Measurements from ENCODE around the gene DCAF6.
"Not testable (repeated sequence)": the region's sequence is repeated elsewhere in the genome, so short reads cannot be mapped to it uniquely, and the experiment has no call there.

The DCAF6 gene

GRCh38 chr1:167923324-167924056, 13.0 kb upstream of the DCAF6 start:
- DNase-seq (ENCODE audit: low read depth in 2 of 3, low spot score in 2 of 3) = no peak

DNA sequence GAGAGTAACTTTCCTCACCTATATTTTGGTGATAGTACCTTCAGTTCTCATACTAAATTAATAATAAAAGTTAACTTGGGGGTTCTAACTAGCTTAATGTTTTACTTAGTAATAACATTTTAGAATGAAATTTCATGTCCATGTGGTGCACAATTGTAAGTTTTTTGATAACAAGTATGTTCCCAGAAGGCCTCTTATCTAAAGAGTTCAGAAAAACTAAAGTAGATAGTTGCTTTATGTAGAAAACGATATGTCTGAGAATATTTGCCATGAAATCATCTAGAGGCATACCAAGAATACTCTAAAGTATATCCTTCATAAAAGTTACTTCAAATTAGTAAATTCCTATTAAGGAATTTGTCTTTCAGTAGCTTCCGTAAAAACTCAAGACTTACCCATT, 12.4 kb upstream of the DCAF6 start:
- no peak for DNase-seq (ENCODE audit: low read depth in 2 of 3, low spot score in 2 of 3)

GRCh38 chr1:167924543-167925231, 11.8 kb upstream of the DCAF6 start:
- DNase-seq (ENCODE audit: low read depth in 2 of 3, low spot score in 2 of 3) = no peak

DNA sequence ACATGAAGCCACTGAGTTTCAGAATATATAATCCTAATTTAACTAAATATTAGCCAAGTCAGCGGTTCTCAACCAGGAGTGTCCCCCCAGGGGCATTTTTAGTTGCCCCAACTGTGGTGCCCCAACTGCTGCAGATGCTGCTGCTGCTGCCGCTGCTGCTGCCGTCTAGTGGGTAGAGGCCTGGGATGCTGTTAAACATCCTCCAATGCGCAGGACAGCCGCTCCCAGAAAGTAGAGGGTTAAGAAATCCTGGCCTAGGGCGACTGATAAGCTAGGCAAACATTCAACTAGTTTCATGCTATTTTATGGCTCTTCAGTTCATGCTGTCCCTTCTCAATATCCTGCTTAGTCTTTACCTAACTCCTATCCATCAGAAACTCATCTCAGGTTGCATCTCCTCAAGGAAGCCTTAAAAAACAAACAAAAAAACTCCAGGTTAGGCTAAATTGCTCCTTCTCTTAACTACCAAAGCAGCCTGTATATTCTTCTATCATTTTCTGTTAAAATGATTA, 9.9 kb upstream of the DCAF6 start:
- DNase-seq (ENCODE audit: low read depth in 2 of 3, low spot score in 2 of 3) = no peak

DNA sequence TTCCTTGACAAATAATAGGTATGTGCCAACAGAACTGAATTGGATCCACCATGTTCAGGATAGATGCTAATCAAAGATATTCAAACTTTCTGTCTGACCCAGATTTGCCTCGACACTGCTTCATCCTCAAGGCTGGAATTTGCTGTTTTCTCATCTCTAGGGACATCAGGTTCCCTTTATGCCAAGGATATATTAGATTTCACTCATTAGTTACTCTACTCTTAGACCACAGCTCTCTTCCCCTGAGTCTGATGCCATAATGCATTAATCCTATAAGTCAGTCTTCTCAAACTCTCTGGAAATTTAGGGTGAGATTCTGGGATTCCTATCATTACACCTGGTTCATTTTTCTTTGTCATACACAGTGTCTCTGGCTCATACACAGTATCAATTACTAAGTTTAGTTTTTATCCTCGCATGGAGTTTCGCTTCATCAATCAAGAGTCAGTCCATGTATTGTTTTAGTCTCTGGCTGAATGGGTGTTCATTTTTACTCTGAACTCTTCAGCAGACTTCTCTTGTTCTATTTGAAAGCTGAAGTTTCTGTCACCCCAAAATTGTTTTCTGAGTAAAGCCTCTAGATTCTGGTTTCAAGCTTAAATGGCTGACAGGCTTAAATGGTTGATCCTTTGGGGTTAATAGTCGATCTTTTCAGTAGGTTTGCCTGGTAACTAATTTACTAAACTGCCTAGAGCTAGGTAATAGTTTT, 9.3 kb upstream of the DCAF6 start:
- DNase-seq (ENCODE audit: low read depth in 2 of 3, low spot score in 2 of 3) = no peak

DNA sequence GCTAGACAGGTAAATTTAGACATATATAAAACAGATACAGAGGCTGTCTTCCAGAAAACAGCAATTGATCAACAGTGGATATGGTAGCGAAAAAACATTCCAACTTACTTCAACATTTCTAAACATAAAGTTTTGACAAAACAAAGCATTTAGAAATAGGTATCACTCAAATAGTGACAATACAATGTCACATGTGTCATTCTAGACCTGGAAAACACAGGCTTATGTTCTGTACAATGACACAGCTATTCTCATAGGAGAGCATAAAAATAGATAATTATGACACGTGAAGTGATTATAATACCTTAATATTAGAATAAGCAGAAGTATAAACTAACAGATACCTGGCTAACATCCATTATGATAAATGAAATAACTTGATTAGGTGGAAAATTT, 8.0 kb upstream of the DCAF6 start:
- DNase-seq (ENCODE audit: low read depth in 2 of 3, low spot score in 2 of 3) = no peak

DNA sequence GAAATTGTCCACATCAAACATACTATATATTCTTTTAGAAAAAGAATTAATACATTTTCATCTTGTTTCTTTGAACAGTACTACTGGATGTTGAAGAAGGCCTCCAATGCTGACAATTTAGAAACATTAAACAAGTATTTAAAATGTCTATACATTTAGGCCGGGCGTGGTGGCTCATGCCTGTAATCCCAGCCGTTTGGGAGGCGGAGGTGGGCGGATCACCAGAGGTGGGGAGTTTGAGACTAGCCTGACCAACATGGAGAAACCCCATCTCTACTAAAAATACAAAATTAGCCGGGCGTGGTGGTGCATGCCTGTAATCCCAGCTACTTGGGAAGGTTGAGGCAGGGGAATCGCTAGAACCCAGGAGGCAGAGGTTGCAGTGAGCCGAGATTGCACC, 7.6 kb upstream of the DCAF6 start:
- not testable (repeated sequence) for DNase-seq (ENCODE audit: low read depth in 2 of 3, low spot score in 2 of 3)

- DNase-seq (ENCODE audit: low read depth in 2 of 3, low spot score in 2 of 3) = no peak
Measured at GRCh38 chr1:167929725-167930124, 6.8 kb upstream of the DCAF6 start.

- DNase-seq (ENCODE audit: low read depth in 2 of 3, low spot score in 2 of 3) = no peak
Measured at GRCh38 chr1:167933788-167934187, 2.7 kb upstream of the DCAF6 start.

DNA sequence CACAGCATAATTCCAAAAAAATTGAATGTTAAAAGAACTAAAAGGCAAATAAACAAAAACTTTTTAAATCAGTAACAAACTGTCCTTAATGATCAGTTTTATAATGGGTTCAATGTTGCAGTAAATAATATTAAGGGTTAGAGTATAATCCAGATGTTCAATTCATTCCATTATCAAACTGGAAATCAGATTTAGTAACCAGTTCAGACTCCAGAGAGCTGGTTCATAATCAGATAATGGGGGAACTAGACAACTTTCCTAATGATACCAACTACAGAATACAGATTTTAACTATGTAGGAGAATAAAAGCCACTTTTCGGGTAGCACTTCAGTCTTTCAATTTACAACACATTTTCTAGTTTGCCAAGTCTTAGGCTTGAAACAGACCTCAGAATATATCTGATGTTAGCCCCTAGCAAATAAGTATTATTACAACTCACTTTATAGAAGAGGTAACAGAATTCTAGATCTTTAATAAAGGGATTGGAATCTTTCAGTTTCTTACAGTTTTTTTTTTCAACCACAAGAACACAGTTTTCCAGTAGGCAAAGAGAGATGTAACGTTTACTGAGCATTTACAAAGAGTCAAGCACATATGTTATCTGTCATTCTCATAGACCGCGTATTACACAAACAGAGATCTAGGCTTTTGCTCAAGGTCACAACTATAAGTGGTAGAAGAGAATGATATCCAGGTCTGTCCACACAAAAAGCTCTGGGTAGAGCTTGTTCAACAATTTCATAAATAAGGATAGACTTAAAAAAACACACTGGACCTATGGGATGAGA, 1.9 kb upstream of the DCAF6 start:
- no peak for DNase-seq (ENCODE audit: low read depth in 2 of 3, low spot score in 2 of 3)

GRCh38 chr1:167935216-167936067, 1.0 kb upstream of the DCAF6 start:
- DNase-seq (ENCODE audit: low read depth in 2 of 3, low spot score in 2 of 3) = peak; percentile 10 to 15 (median 11)

DNA sequence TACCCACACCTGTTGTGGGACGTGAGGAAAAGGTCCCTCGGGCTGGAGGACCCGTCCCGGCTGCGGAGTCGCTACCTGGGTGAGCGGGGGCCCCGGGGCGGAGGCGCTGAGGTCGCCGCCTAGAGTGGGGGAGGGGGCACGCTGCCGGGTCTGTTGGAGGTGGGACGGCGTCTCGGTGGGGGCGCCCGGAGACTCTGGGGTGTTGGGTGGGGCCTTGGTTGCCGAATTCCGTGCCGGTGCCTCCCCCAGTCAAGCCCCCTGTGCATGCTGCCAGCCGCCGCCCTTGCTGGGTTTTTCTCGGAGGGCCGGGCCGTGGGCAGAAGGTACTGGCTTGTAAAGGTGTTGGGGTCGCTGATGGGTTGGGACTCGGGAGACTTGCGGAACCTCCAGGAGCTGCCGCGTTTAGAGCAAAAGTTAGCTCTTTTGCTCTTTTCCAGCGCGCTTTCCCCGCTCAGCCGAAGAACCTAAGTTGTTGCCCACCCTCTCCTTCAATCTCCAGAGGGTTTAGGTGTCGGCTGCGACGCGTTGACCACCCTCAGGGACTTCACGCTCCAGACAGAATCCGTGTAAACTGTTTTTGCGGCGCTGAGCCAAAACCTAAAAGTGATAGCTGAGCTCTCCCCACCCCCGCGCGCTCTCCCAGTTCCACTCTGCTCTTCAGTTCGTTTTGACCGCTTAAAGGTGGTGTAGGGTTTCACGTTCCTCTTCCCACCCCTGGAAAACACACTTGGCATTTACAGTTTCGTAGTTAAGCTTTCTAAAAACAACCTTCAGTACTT, 636 bp downstream of the DCAF6 start, which contains the start of gene MPC2:
Gene MPC2, minus strand, starts transcription at position 143 of the 779 bp plus-strand sequence. CDS start 1,231 bp downstream, outside the sequence.
- DNase-seq (ENCODE audit: low read depth in 2 of 3, low spot score in 2 of 3) = peak in 2 of 3 experiments; percentile 27 to 61

- DNase-seq (ENCODE audit: low read depth in 2 of 3, low spot score in 2 of 3) = no peak
Measured at GRCh38 chr1:167937709-167938010, 1.2 kb downstream of the DCAF6 start.

- no peak for DNase-seq (ENCODE audit: low read depth in 2 of 3, low spot score in 2 of 3)
Measured at GRCh38 chr1:167938080-167938636, 1.7 kb downstream of the DCAF6 start.

DNA sequence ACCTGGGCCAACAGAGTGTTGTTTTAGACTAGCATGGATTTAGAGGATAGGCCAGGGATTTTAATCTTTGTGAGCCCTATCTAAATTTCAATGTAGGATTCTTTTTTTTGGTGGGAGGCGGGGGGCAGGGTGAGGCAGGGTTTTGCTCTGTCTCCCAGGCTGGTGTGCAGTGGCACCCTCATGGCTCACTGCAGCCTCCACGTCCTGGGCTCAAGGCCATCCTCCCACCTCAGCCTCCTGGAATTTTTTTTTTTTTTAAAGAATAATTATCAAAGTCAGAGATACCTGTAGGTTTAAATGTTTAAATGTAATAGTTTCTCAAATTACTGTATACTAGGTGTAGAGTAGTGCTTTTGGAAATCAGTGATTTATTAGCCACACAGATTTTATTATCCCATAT, 3.8 kb downstream of the DCAF6 start:
- DNase-seq (ENCODE audit: low read depth in 2 of 3, low spot score in 2 of 3) = no peak

GRCh38 chr1:167943541-167943940, 7.1 kb downstream of the DCAF6 start:
- DNase-seq (ENCODE audit: low read depth in 2 of 3, low spot score in 2 of 3) = no peak

GRCh38 chr1:167947733-167948132, 11.2 kb downstream of the DCAF6 start:
- DNase-seq (ENCODE audit: low read depth in 2 of 3, low spot score in 2 of 3) = no peak

DNA sequence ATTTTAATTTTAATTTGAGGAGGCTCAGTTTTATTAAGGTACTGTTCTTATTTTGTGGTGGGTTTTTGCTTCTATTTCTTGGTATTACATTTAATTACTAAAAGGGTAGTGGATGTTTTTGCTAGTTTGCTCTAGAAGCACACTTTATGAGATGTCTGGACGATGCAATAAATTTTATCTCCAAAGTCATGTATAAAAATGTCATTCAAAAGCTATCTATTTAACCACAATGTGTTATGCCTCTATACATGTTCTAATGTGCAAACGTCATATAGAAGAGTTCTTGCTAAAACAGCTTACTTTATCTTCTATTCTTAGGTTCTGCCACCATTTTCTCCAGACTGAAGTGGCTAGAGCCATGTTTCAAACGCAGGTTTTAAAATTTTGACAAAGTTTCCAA, 13.3 kb downstream of the DCAF6 start:
- DNase-seq (ENCODE audit: low read depth in 2 of 3, low spot score in 2 of 3) = no peak

DNA sequence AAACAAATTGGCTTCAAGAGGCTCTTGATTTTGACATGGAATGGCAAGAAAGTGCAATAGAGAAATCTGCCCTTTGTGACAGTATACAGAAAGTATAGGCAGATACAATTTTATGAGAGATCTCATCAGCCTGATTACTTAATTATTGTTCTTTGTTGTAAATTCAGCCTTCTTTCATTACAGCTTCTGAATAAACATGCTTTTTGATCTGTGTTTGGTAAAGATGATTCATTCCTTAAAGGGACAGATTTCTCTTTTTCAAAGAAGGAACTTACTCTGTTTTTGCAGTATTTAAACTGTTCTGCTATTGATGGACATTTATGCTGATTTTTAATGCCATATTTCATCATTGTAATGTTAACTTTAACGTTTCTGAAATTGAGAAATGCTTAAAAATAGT, 14.1 kb downstream of the DCAF6 start:
- no peak for DNase-seq (ENCODE audit: low read depth in 2 of 3, low spot score in 2 of 3)

Data from activated CD8-positive, alpha-beta memory T cell treated with anti-CD3 and anti-CD28 coated beads for 48 hours (primary cell).